G401 (cell line): ENCODE results near the gene BOK. TPM values are rescaled to one million over a fixed set of nuclear protein-coding genes. Genes with fewer than 3 reads are reported as not detected.
"Not testable (repeated sequence)": the region's sequence is repeated elsewhere in the genome, so short reads cannot be mapped to it uniquely, and the experiment has no call there.

Experiments used
- DNase-seq: peaks from one replicate; pipeline ENCODE4 v3.0.0-alpha.2; 2015; ENCODE audit warnings: low spot score
- in situ Hi-C: cut with HindIII; loops from 2 replicates; pipeline ENCODE4 v1.10.0; 2016; ENCODE audit warnings: low sequenced_read_pairs, mixed read lengths
- total RNA-seq: library from RNA; depleted of rRNA; stranded (reverse); fragments of >200 nt; shearing (Covaris generic); gene quantifications from 2 replicates; pipeline ENCODE4 v1.2.3, GENCODE V29; 2014

Gene BOK
- total RNA-seq, 1 experiment from 2014 or later = 36.3 TPM

DNA sequence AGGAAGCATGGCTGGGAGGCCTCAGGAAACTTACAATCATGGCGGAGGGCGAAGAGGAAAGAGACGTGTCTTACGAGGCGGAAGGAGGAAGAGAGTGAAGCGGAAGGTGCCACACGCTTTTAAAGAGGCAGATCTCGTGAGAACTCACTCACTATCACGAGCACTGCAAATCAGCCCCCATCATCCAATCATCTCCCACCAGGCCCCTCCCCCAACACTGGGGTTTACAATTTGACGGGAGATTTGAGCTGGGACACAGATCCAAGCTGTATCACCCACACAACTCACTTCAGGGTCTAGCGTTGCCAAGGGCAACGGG is 5.1 kb upstream of the BOK start:
- no peak for DNase-seq
- in situ Hi-C loops = no loop called here

DNA sequence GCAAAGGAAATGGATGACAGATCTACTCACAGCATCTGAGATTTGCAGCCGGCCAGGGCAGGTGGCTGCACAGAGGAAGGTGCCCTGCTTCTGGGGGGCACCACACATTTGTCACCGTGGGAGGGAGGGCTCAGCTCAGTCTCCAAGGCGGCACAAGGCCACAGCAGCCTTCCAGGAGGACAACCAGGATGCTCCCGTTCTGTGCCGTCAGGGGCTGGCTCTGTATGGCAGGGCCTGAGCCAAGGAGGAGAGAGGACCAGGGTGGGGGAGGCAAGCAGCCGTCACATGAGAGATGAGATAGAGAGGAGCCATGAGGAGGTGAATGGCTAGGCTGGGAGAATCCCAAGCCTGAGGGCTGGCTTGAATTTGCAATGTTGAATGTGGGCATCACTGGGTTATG is 4.6 kb upstream of the BOK start:
- no peak for DNase-seq
- in situ Hi-C loops = no loop called here

GRCh38 chr2:241554610-241555322 is 3.8 kb upstream of the BOK start:
- in situ Hi-C loops = loop anchor here (5.0 kb wide), 2 partner anchors 42 to 72 kb away; no protein-coding TSS in a partner anchor

GRCh38 chr2:241555711-241556110 is 2.8 kb upstream of the BOK start:
- in situ Hi-C loops = loop anchor here (5.0 kb wide), 2 partner anchors 43 to 73 kb away; no protein-coding TSS in a partner anchor
- no peak for DNase-seq

More at GRCh38 chr2:241554610-241555322, 3.8 kb upstream of the BOK start:
- DNase-seq = no peak

DNA sequence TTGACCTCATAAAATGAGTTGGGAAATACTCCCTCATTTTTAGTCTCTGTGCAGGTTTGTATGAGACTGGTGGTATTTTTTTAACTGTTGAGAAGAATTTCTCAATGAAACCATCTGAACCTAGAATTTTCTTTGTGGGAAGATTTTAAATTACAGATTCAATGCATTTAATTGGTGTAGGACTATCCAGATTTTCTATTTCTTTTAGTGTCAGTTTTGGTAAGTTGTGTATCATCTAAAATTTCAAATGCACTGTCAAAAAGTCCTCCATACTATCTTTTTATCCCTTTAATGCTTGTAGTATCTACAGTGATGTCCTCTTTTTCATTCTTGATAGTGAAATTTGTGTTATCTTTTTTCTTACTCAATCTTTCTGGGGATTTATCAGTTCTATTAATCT is 1.8 kb upstream of the BOK start:
- DNase-seq = no peak
- in situ Hi-C loops = loop anchor here (5.0 kb wide), 2 partner anchors 44 to 74 kb away; no protein-coding TSS in a partner anchor

DNA sequence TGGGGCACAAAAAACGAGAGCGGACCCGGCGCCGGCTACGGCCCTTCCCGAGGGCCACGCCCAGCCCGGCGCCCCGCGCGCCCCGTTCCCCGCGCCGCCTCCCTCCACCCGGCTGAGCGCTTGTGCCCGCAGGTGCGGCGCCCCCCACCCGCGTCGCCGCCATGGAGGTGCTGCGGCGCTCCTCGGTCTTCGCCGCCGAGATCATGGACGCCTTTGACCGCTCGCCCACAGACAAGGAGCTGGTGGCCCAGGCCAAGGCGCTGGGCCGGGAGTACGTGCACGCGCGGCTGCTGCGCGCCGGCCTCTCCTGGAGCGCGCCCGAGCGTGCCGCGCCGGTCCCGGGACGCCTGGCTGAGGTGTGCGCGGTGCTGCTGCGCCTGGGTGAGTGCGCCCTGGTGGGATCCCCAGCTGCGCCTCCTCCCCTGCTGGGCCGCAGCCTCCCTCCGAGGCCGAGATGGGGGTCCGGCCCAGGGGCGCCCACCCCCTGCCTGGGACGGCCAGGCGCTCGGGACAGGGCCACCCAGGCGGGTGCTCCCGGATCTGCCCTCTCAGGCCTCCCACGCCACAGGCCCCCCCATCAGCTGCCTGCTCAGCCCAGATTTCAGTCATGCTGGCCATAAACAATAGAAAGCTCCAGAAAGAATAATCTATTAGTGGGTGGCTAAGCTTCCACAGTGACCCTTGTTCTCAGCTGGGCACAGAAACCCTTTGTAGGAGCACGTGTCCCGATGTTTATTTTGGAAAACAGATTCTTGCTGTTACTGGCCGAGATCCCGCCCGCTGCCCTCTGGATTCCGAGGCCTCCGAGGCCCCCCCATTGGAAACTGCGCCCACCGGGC is 997 bp downstream of the BOK start:
- in situ Hi-C loops = loop anchor here (5.0 kb wide), 2 partner anchors 47 to 77 kb away; no protein-coding TSS in a partner anchor
- peak; percentile 52 for DNase-seq

GRCh38 chr2:241560162-241560882 is 1.8 kb downstream of the BOK start:
- in situ Hi-C loops = no loop called here
- DNase-seq = no peak

- in situ Hi-C loops = no loop called here
- peak; percentile 57 for DNase-seq
Measured at GRCh38 chr2:241560883-241561474, 2.4 kb downstream of the BOK start.

GRCh38 chr2:241561832-241562231 is 3.3 kb downstream of the BOK start:
- in situ Hi-C loops = no loop called here
- peak; percentile 55 for DNase-seq

DNA sequence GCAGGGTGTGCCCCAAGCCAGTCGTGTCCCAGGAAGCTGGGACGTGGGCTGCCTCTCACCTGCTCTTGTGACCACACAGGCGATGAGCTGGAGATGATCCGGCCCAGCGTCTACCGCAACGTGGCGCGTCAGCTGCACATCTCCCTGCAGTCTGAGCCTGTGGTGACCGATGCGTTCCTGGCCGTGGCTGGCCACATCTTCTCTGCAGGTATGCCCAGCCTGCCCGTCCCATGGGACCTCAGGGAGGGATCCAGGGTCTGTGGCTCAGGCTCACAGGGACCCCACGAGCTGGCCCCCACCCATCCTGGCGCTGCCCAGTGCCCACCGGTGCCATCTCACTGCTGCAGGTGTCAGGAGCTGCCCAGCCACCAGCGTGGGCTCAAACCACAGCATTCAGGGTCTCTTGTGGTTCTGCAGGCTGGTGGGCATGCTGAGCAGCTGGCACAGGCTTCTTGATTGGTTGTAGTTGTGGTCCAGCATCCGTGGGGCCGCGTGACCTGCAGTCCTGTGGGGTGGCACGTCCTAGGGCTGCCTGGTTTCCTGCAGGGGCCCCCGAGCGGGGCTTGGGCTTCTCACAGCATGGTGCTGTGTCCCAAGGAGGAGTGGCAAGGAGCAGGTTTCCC is 3.8 kb downstream of the BOK start:
- in situ Hi-C loops = no loop called here
- no peak for DNase-seq

GRCh38 chr2:241563031-241563507 is 4.5 kb downstream of the BOK start:
- no peak for DNase-seq
- in situ Hi-C loops = no loop called here

- DNase-seq = no peak
Measured at GRCh38 chr2:241563571-241563980, 5.0 kb downstream of the BOK start.

DNA sequence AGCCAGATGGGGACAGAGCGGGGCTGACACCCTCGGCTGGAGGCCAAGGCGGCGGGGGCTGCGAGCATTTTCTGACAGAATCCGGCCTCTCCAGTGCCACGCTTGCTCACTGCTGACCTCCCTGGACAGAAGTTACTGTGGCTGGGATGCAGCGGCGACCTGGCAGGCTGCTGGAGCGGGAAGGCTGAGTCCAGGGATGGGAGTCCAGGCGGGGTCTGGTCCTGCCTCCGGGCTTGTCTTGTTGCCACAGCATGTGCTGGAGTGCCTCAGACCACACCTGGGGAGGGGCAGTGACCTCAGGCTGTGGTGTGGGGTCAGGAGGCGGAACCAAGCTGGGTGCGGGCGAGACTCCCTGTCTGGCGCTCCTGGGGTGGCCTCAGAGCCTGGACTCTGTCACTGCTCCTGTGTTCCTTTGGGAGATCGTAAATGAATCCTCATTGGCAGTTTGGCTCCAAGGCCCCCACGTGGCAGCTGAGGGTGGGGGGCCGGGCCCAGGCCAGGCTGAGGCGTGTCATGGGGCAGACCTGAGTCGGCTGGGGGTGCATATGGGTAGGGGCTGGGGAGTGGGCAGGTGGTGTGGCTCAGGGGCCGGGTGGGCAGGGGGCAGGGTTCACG is 5.5 kb downstream of the BOK start:
- in situ Hi-C loops = no loop called here
- DNase-seq = no peak

More at GRCh38 chr2:241563571-241563980, 5.0 kb downstream of the BOK start:
- in situ Hi-C loops = no loop called here

DNA sequence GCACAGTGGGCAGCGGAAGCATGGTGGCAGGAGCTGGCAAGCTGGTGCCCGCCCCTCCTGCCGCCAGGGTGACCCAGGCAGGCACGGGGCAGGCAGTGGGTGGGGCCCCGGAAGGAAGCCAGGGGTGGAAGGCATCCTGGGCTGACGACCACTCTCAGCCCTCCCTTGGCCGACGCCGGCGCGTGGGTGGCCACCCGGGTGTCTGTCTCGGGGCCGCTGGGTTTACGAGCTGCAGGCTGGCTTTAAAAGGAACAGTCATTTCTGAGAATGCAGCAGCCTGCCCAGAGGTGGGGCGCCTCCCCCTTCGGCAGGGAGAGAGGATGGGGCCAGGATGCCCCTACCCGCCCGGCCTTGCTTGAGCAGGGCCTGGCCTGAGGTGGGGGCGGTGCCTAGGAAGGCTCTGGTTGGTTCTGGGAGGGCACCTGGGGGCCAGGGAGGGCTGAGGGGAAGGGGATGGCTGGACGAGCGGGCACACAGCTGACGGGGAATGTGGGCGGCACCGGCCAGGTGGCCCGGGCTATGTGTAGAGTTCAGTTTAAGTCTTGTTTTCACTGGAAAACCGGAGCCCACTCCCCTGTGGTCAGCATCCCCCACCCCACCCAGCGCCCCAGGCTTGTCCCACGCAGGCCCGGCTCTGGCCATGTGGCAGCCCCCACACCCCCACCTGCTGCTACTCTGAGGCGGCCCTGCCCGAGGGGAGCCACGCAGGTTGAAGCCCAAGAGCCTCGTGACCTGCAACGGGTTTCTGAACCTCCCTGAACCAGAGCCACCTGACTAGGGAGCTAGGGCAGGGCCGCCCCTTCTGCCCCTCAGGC is 6.3 kb downstream of the BOK start:
- DNase-seq = no peak
- in situ Hi-C loops = no loop called here

DNA sequence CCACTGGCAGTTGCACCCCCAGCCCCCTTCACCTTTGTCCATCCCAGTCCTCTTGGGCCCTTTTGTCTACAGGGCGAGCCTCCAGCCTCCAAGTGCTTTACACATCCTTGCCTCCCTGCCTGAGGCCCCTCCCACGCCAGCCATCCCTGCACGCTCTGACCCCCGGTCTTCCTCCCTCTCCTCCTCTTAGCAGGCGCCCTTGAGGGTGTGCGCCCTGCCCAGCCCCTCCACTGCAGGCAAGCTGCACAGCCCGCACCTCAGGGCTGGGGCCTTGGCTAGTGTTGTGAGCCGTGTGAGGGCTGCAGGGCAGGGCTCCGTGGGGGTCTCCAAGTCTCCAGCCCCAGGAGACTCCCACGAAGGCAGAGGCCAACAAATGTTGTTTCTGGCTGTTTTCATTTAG is 6.9 kb downstream of the BOK start:
- in situ Hi-C loops = no loop called here
- DNase-seq = no peak

DNA sequence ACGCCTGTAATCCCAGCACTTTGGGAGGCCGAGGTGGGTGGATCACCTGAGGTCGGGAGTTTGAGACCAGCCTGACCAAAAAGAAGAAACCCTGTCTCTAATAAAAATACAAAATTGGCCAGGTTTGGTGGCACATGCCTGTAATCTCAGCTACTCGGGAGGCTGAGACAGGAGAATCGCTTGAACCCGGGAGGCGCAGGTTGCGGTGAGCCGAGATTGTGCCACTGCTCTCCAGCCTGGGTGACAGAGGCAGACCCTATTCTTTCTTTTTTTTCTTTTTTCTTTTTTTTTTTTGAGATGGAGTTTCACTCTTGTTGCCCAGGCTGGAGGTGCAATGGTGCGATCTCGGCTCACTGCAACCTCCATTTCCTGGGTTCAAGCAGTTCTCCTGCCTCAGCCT is 7.5 kb downstream of the BOK start:
- in situ Hi-C loops, DNase-seq: not testable (repeated sequence)

DNA sequence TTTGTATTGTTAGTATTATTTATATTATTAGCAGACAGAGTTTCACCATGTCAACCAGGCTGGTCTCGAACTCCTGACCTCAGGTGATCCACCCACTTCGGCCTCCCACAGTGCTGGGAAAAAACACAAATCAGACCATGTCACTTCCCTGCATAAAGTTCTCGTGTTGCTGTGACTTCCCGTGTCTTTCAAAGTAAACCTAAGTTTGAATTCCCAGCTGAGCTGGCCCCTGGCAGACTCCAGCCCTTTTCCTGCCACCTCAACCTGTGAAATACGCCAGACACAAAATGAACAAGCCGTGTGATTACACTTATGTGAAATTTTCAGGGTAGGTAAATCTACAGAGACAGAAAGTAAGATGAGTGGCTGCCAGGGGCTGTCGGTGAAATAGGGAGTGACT is 7.9 kb downstream of the BOK start:
- no peak for DNase-seq
- in situ Hi-C loops = no loop called here

GRCh38 chr2:241567266-241567665 is 8.7 kb downstream of the BOK start:
- DNase-seq, in situ Hi-C loops: not testable (repeated sequence)
